22Rv1 (cell line): Measurements from ENCODE around the gene RBM12.

Experiments used
- H3K27ac ChIP-seq: fragments of 450-650 bp; 2 replicates; pipeline ENCODE4 v1.5.1; 2017
- CTCF ChIP-seq: fragments of 450-650 bp; IDR thresholded peaks from 2 replicates; pipeline ENCODE4 v1.5.1; 2017; ENCODE audit warnings: mild to moderate bottlenecking
- ZFX ChIP-seq: fragments of 450-650 bp; IDR thresholded peaks from 2 replicates; pipeline ENCODE4 v1.6.1; 2017; ENCODE audit warnings: antibody characterized with exemption, borderline replicate concordance

RBM12 gene

GRCh38 chr20:35606127-35606526 lies 58.6 kb downstream of the RBM12 start:
- TF ChIP-seq CTCF (no peak), ZFX (no peak)
- no peak overlapping the region for H3K27ac ChIP-seq

GRCh38 chr20:35604449-35604747 lies 60.3 kb downstream of the RBM12 start:
- TF ChIP-seq CTCF (peak; percentile 45), ZFX (no peak)
- H3K27ac ChIP-seq: no peak overlapping the region

GRCh38 chr20:35603695-35604448 lies 60.8 kb downstream of the RBM12 start:
- H3K27ac ChIP-seq: no peak overlapping the region
- TF ChIP-seq CTCF: no peak
- TF ChIP-seq ZFX: no peak

GRCh38 chr20:35602851-35603495 lies 61.7 kb downstream of the RBM12 start:
- TF ChIP-seq CTCF: no peak
- TF ChIP-seq ZFX: no peak
- H3K27ac ChIP-seq: no peak overlapping the region

GRCh38 chr20:35601990-35602389 lies 62.7 kb downstream of the RBM12 start:
- TF ChIP-seq CTCF: no peak
- no peak for TF ChIP-seq ZFX
- 0 out of 2 replicates have a peak overlapping the region, but pooled peaks have one; percentile 7 for H3K27ac ChIP-seq

- TF ChIP-seq ZFX (no peak), CTCF (peak; percentile 70)
- H3K27ac ChIP-seq: 0 out of 2 replicates have a peak overlapping the region, but pooled peaks have one; percentile 7
Observed at GRCh38 chr20:35600993-35601973, 63.4 kb downstream of the RBM12 start.
